HCT116 (cell line): ENCODE results near the gene RIBC2. TPM values are rescaled to one million over a fixed set of nuclear protein-coding genes. Genes with fewer than 3 reads are reported as not detected.

Source experiments
- ATAC-seq: fragments of 200-7000 bp; cut with Tn5 transposase; 2 replicates; pipeline ENCODE4 v1.9.1; 2020; ENCODE audit warnings: mild to moderate bottlenecking, moderate library complexity
- BruUV-seq: library from RNA; stranded (reverse); fragments of 400-500 nt; replicated peaks from 2 replicates; lab custom pipeline; 2021; lab: Mats Ljungman, UMichigan
- CTCF ChIA-PET: fragments of 300-600 bp; sonication (Branson Sonifier 250); formaldehyde crosslinking; loops from one replicate; lab custom pipeline; 2021; ENCODE audit warnings: antibody characterized with exemption; lab: Charles Lee
- POLR2A ChIA-PET: fragments of 300-600, 350-600 bp; sonication (Branson Sonifier 250); formaldehyde crosslinking; loops from one replicate; lab custom pipeline; 2021; ENCODE audit warnings: antibody characterized with exemption; lab: Charles Lee
- RAD21 ChIA-PET, 2 experiments: fragments of 300-600 bp; sonication (Branson Sonifier 250); formaldehyde crosslinking; loops; one replicate each; lab custom pipeline; 2023; ENCODE audit warnings: low total read pairs in 2 of 2; ENCODE audit not compliant: uncharacterized antibody in 2 of 2, unreplicated experiment in 2 of 2, low non-redundant PET in 1 of 2; lab: Charles Lee
- DNase-seq: peaks from one replicate; pipeline ENCODE4 v3.0.0-alpha.2; 2010; ENCODE audit warnings: low read depth, low spot score
- H2AFZ ChIP-seq: fragments of 200-600 bp; shearing (Covaris generic), sonication (generic); 2 replicates; pipeline ENCODE4 v1.6.1; 2017; ENCODE audit warnings: low read depth, mixed run types, mixed read lengths, antibody characterized with exemption, low read length; ENCODE audit not compliant: poor library complexity, severe bottlenecking
- H3K27ac ChIP-seq: 2 replicates; pipeline ENCODE4 v1.5.1; 2012; ENCODE audit warnings: low read depth, low read length
- H3K27me3 ChIP-seq: fragments of 200-600 bp; sonication (generic); 2 replicates; pipeline ENCODE4 v1.6.1; 2016; ENCODE audit warnings: mixed run types, low read length, mixed read lengths; ENCODE audit not compliant: insufficient read depth
- H3K36me3 ChIP-seq, 2 experiments: fragments of 200-500 bp in 1 of 2; fragments of 200-600 bp in 1 of 2; sonication (Bioruptor generic) in 1 of 2; sonication (generic) in 1 of 2; 2 replicates each; pipeline versions ENCODE4 v1.5.1 to v1.6.1; 2014 to 2016; ENCODE audit warnings: low read length in 2 of 2, inconsistent platforms in 1 of 2, mixed read lengths in 1 of 2, mixed run types in 1 of 2; ENCODE audit not compliant: insufficient read depth in 2 of 2, control insufficient read depth in 1 of 2
- H3K4me1 ChIP-seq, 2 experiments: fragments of 200-600 bp in 1 of 2; sonication (generic) in 1 of 2; 2 replicates each; pipeline versions ENCODE4 v1.5.1 to v1.6.1; 2012 to 2017; ENCODE audit warnings: low read length in 2 of 2, inconsistent platforms in 1 of 2, mild to moderate bottlenecking in 1 of 2, mixed read lengths in 1 of 2, mixed run types in 1 of 2, moderate library complexity in 1 of 2; ENCODE audit not compliant: insufficient read depth in 2 of 2, control insufficient read depth in 1 of 2
- H3K4me2 ChIP-seq: fragments of 200-600 bp; sonication (generic); 2 replicates; pipeline ENCODE4 v1.6.1; 2017; ENCODE audit warnings: mixed run types, low read length, mixed read lengths
- H3K4me3 ChIP-seq, 2 experiments: fragments of 200-600 bp in 1 of 2; sonication (generic) in 1 of 2; replicated peaks in 1 of 2; 2 replicates each; pipeline ENCODE4 v1.5.1; 2011 to 2016; ENCODE audit warnings: low read length in 2 of 2, control low read depth in 1 of 2, low read depth in 1 of 2, mild to moderate bottlenecking in 1 of 2, mixed read lengths in 1 of 2, mixed run types in 1 of 2
- H3K79me2 ChIP-seq: fragments of 200-600 bp; sonication (generic); 2 replicates; pipeline ENCODE4 v1.6.1; 2017; ENCODE audit warnings: mild to moderate bottlenecking, mixed run types, low read length, moderate library complexity, mixed read lengths; ENCODE audit not compliant: insufficient read depth
- H3K9ac ChIP-seq: fragments of 200-600 bp; sonication (generic); 2 replicates; pipeline ENCODE4 v1.6.1; 2016; ENCODE audit warnings: low read length, mixed read lengths
- H3K9me2 ChIP-seq: fragments of 200-600 bp; sonication (generic), shearing (Covaris generic); 2 replicates; pipeline ENCODE4 v1.6.1; 2017; ENCODE audit warnings: mixed run types, mild to moderate bottlenecking, moderate library complexity; ENCODE audit not compliant: insufficient read depth
- H3K9me3 ChIP-seq, 2 experiments: fragments of 200-500 bp in 1 of 2; fragments of 200-600 bp in 1 of 2; sonication (Bioruptor generic) in 1 of 2; sonication (generic) in 1 of 2; 2 replicates each; pipeline ENCODE4 v1.6.1; 2014 to 2017; ENCODE audit warnings: low read length in 2 of 2, mixed read lengths in 2 of 2, inconsistent platforms in 1 of 2, low read depth in 1 of 2, mild to moderate bottlenecking in 1 of 2, mixed run types in 1 of 2, moderate library complexity in 1 of 2; ENCODE audit not compliant: control insufficient read depth in 1 of 2, insufficient read depth in 1 of 2
- H4K20me1 ChIP-seq: fragments of 200-600 bp; sonication (generic), shearing (Covaris generic); 2 replicates; pipeline ENCODE4 v1.6.1; 2017; ENCODE audit warnings: mixed run types, mild to moderate bottlenecking, moderate library complexity; ENCODE audit not compliant: insufficient read depth
- ELF1 ChIP-seq: IDR thresholded peaks from 2 replicates; pipeline ENCODE4 v1.6.1; 2012; ENCODE audit warnings: low read depth, borderline replicate concordance
- POLR2AphosphoS5 ChIP-seq: IDR thresholded peaks from 2 replicates; pipeline ENCODE4 v1.6.1; 2011; ENCODE audit warnings: mild to moderate bottlenecking, low read depth, low read length, moderate library complexity
- SIN3A ChIP-seq: IDR thresholded peaks from 2 replicates; pipeline ENCODE4 v1.6.1; 2012; ENCODE audit warnings: low read depth
- TCF7L2 ChIP-seq: IDR thresholded peaks from 2 replicates; pipeline ENCODE4 v1.7.0; 2011; ENCODE audit warnings: borderline replicate concordance, inconsistent platforms; ENCODE audit not compliant: insufficient read depth, insufficient read length; ENCODE audit errors: extremely low read depth
- ZNF274 ChIP-seq: fragments of 200-500 bp; sonication (Bioruptor generic); IDR thresholded peaks from 2 replicates; pipeline ENCODE4 v1.6.1; 2014; ENCODE audit warnings: mild to moderate bottlenecking, low read depth, low read length, inconsistent platforms
- intact Hi-C: fragments of 100-400 bp; cut with micrococcal nuclease; formaldehyde crosslinking; loops from 2 replicates; pipeline ENCODE4 v1.10.0; 2022
- total RNA-seq: library from RNA; stranded (reverse); gene quantifications from one replicate; pipeline ENCODE4 v1.2.1, GENCODE V29; 2021; ENCODE audit not compliant: unreplicated experiment
- TF ChIP-seq, protein P1 (sequence below): IDR thresholded peaks from 2 replicates; pipeline ENCODE4 v1.6.1; 2012

Gene RIBC2
- total RNA-seq, 1 experiment from 2014 or later = 8.3 TPM

DNA sequence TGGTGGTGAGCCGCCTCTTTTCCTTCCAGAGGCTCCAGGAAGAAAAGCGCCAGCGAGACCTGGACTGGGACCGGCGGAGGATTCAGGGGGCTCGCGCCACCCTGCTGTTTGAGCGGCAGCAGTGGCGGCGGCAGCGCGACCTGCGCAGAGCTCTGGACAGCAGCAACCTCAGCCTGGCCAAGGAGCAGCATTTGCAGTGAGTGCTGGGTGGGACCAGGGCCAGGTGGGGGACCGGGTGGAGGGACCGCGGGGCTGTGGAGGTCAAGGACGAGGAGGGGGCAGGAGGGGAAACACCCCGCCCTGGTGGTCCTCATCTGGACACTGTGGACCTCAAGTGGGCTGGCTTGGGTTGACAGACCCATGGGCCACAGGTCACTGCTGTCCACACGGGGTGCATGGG, 17.4 kb downstream of the RIBC2 start (continued):
- no peak for TF ChIP-seq ELF1
- no peak for TF ChIP-seq TCF7L2
- TF ChIP-seq SIN3A = no peak
- no peak for TF ChIP-seq ZNF274
- TF ChIP-seq, all 23 proteins: peak for 0

DNA sequence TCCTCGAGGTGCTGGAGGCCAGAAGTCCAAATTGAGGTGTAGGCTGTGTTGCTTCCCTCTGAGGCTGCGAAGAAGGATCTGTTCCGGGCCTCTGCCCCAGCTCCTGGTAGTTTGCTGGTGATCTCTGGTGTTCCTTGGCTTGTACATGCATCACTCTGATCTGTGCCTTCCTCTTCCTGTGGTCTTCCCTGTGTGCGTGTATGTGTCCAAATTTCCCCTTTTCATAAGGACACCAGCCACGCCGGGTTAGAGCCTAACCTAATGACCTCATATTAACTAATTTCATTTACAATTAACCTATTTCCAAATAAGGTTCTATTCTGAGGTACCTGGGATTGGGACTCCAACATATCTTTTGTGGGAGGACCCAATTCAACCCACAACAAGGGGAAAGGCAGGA, 21.5 kb downstream of the RIBC2 start:
- ChIA-PET RAD21 (interaction anchor here in 1 of 2 experiments (0.6 to 0.7 kb wide), 2 partner anchors 165 to 167 kb away, joined by 3 to 8 read pairs; no protein-coding TSS in a partner anchor), CTCF (interaction anchor here (2.3 kb wide), 1 partner anchor 164 kb away, joined by 6 read pairs; no protein-coding TSS in a partner anchor), POLR2A (no interaction called here)
- no peak overlapping the region for H3K4me3 ChIP-seq
- DNase-seq = no peak
- no peak overlapping the region for H3K9ac ChIP-seq
- no peak overlapping the region for H3K27ac ChIP-seq
- H3K4me2 ChIP-seq = no peak overlapping the region; the same call in 1 of the 2 replicates
- no peaks in the 10 kb centered on the region for H3K9me3 ChIP-seq
- no peaks in the 10 kb centered on the region for H3K9me2 ChIP-seq
- no peaks in the 10 kb centered on the region for H4K20me1 ChIP-seq
- ATAC-seq = no peak
- H3K79me2 ChIP-seq = no peaks in the 10 kb centered on the region
- 0 out of 4 replicates have a peak, but pooled peaks cover 0 to 2% of the 10 kb centered on the region in 2 experiments for H3K36me3 ChIP-seq
- no peak overlapping the region for H2AFZ ChIP-seq
- no TSS peak for BruUV-seq
- intact Hi-C loops = loop anchor here (1.0 to 5.0 kb wide), 2 partner anchors 166 to 333 kb away; no protein-coding TSS in a partner anchor
- no peak for TF ChIP-seq POLR2AphosphoS5
- no peak for TF ChIP-seq TCF7L2
- TF ChIP-seq, protein P1, sequence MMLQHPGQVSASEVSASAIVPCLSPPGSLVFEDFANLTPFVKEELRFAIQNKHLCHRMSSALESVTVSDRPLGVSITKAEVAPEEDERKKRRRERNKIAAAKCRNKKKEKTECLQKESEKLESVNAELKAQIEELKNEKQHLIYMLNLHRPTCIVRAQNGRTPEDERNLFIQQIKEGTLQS = no peak
- no peaks in the 10 kb centered on the region for H3K27me3 ChIP-seq
- peaks cover 4 to 8% of the 10 kb centered on the region in 2 experiments; a peak in 2 of 4 replicates for H3K4me1 ChIP-seq
